Naive thymus-derived CD8-positive, alpha-beta T cell (primary cell): ENCODE results near the gene CISD2. TPM values are rescaled to one million over a fixed set of nuclear protein-coding genes. Genes with fewer than 3 reads are reported as not detected.
"Not testable (repeated sequence)": the region's sequence is repeated elsewhere in the genome, so short reads cannot be mapped to it uniquely, and the experiment has no call there.

Source experiments
- ATAC-seq, 2 donors: fragments of 150-1000 bp; cut with Tn5 transposase in 1 of 2; sonication (Bioruptor Pico), chemical (Tn5 transposase) in 1 of 2; 1 replicate in 1 of 2; 2 replicates in 1 of 2; pipeline ENCODE4 v1.10.0; 2021; ENCODE audit warnings: mild to moderate bottlenecking in 2 of 2, moderate library complexity in 2 of 2
- POLR2A ChIA-PET: fragments of 350-600 bp; sonication (Branson Sonifier 250); formaldehyde crosslinking; loops from one replicate; lab custom pipeline; 2021; ENCODE audit warnings: antibody characterized with exemption; lab: Charles Lee
- DNase-seq, 10 donors: peaks; one replicate each; pipeline versions ENCODE4 v3.0.0 to v3.0.0-alpha.2; 2020 to 2022
- H3K27ac Mint-ChIP-seq, 10 donors: one replicate each; pipeline ENCODE4 v1.8.0; 2020 to 2022; ENCODE audit warnings: mild to moderate bottlenecking in 10 of 10, mixed read lengths in 10 of 10, moderate library complexity in 4 of 10, inconsistent platforms in 1 of 10
- H3K27me3 Mint-ChIP-seq, 5 donors: one replicate each; pipeline ENCODE4 v1.8.0; 2021 to 2022; ENCODE audit warnings: mixed read lengths in 5 of 5
- H3K36me3 Mint-ChIP-seq, 3 donors: one replicate each; pipeline ENCODE4 v1.8.0; 2020 to 2022; ENCODE audit warnings: mixed read lengths in 3 of 3, mild to moderate bottlenecking in 2 of 3, inconsistent platforms in 1 of 3
- H3K4me1 Mint-ChIP-seq, 4 donors: one replicate each; pipeline ENCODE4 v1.8.0; 2021 to 2022; ENCODE audit warnings: mixed read lengths in 4 of 4
- H3K4me3 Mint-ChIP-seq, 10 donors: one replicate each; pipeline ENCODE4 v1.8.0; 2020 to 2022; ENCODE audit warnings: mild to moderate bottlenecking in 10 of 10, mixed read lengths in 10 of 10, moderate library complexity in 6 of 10, inconsistent platforms in 1 of 10
- H3K9me3 Mint-ChIP-seq, 9 donors: one replicate each; pipeline ENCODE4 v1.8.0; 2020 to 2022; ENCODE audit warnings: mixed read lengths in 9 of 9, mild to moderate bottlenecking in 3 of 9, inconsistent platforms in 1 of 9, moderate library complexity in 1 of 9
- polyA plus RNA-seq, 3 donors: library from polyadenylated mRNA; unstranded; fragments of 300-500 nt; fragmentation: Illumina TruSeq; gene quantifications; one replicate each; pipeline ENCODE4 v1.2.3, GENCODE V29; 2021
- total RNA-seq, 8 experiments: library from RNA in 2 of 8; stranded (reverse) in 2 of 8; gene quantifications; one replicate each; pipeline ENCODE4 v1.2.3 and lab custom pipeline; 2021 to 2026

The CISD2 gene
- total and polyA plus RNA-seq, 5 experiments from 2014 or later, result 13.7 to 30.5 (median 20.2) TPM

DNA sequence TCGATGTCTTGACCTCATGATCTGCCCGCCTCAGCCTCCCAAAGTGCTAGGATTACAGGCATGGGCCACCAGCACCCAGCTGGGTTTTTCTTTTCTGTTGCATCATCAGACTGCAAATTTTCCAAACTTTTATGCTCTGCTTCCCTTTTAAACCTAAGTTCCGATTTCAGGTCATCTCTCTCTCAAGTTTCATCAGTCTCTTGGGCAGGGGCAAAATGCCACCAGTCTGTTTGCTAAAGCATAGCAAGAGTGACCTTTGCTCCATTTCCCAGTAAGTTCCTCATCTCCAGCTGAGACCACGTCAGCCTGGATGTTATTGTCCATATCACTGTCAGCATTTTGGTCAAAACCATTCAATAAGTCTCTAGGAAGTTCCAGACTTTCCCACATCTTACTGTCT, 9.6 kb downstream of the CISD2 start:
- ATAC-seq, POLR2A ChIA-PET, DNase-seq, H3K27me3 Mint-ChIP-seq, H3K4me3 Mint-ChIP-seq, H3K27ac Mint-ChIP-seq: not testable (repeated sequence)
- peaks cover 0 to 11% (median 3%) of the 10 kb centered on the region in 9 donors for H3K9me3 Mint-ChIP-seq
- H3K4me1 Mint-ChIP-seq, result peaks cover 13 to 25% (median 20%) of the 10 kb centered on the region in 4 donors
- peaks cover 10 to 37% (median 28%) of the 10 kb centered on the region in 3 donors for H3K36me3 Mint-ChIP-seq

DNA sequence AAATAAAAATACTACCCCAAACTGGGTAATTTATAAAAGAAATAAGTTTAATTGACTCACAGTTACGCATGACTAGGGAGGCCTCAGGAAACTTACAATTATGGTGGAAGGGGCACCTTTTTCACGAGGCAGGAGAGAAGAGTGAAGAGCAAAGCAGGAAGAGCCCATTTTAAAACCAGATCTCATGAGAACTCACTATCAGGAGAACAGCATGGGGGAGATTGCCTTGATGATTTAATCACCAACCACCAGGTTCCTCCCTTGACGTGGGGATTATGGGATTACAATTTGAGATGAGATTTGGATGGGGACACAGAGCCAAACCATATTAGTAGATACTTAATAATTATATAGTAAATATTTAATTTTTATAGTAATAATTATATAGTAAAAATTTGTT, 10.1 kb downstream of the CISD2 start:
- Mint-ChIP-seq H3K27ac (no peak overlapping the region), H3K27me3 (no peaks in the 10 kb centered on the region), H3K4me3 (no peak overlapping the region), H3K36me3 (peaks cover 10 to 35% (median 26%) of the 10 kb centered on the region in 3 donors), H3K9me3 (peaks cover 0 to 11% (median 3%) of the 10 kb centered on the region in 9 donors), H3K4me1 (peaks cover 15 to 30% (median 18%) of the 10 kb centered on the region in 4 donors)
- POLR2A ChIA-PET, result no interaction called here
- DNase-seq (no peak), ATAC-seq (no peak)

DNA sequence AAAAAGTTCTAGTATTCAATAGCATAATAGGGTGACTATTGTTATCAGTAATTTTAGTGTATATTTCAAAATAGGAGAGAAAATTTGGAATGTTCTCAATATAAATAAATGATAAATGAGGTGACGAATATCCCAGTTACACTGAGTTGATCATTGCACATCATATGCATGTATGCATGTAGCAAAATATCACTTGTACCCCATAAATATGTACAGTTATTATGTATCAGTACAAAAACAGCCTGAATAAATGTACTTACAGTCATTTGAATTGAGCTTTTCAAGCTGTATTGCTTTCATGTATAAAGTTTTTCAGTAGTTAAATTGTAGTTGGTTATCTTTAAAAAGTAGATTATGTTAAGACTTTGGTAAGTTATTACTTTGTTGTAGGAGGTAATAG, 12.6 kb downstream of the CISD2 start:
- Mint-ChIP-seq H3K9me3 (peaks cover 0 to 11% (median 3%) of the 10 kb centered on the region in 9 donors), H3K36me3 (peaks cover 5 to 22% (median 16%) of the 10 kb centered on the region in 3 donors), H3K27me3 (no peaks in the 10 kb centered on the region), H3K27ac (peak overlapping the region in 1 of 10 donors; percentile 16), H3K4me1 (peaks cover 10 to 15% (median 11%) of the 10 kb centered on the region in 4 donors), H3K4me3 (no peak overlapping the region)
- DNase-seq (no peak), ATAC-seq (no peak)
- POLR2A ChIA-PET, result no interaction called here

DNA sequence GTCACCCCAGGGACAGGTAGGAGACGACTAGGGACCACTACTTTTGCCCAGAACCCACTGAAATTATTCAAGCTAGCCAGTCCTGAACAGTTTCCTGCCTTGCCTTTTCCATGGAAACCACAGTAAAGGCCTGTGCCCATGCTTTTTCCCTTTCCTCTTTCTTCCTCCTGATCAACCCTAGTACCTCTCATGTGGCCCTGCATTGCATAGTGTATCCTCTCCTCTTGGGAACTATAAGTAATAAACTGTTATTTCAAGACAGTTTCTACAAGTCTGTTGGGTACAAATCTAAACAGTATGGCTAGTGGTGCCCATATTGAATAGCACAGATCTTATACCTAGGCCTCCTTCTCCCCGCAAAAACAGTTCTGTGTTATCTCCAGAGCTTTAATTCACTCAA, 14.5 kb downstream of the CISD2 start:
- no peaks in the 10 kb centered on the region for H3K27me3 Mint-ChIP-seq
- POLR2A ChIA-PET, result no interaction called here
- no peak for DNase-seq
- peaks cover 10 to 15% (median 11%) of the 10 kb centered on the region in 4 donors for H3K4me1 Mint-ChIP-seq
- H3K27ac Mint-ChIP-seq, result peak overlapping the region in 3 of 10 donors; percentile 32 to 69 (median 60)
- no peak for ATAC-seq
- H3K36me3 Mint-ChIP-seq, result peaks cover 4 to 15% (median 4%) of the 10 kb centered on the region in 3 donors
- no peak overlapping the region for H3K4me3 Mint-ChIP-seq
- H3K9me3 Mint-ChIP-seq, result peaks cover 0 to 4% (median 3%) of the 10 kb centered on the region in 9 donors

DNA sequence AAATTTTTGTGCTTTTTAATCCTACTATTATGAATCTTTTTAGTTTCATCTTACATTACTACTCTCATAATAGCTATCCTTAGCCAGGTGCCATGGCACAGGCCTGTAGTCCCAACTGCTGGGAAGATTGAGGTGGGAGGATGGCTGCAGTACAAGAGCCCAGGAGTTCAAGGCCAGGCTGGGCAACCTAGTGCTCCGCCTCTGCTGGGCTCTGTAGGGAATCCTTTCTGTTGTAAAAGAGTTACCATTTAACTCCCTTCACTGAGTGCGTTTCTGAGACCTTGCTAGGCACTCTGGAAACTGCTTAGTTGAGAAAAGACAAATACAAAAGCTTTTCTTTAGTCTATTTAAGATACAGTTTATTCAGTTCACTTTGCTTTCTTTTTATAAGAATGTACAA, 19.8 kb downstream of the CISD2 start:
- H3K27me3 Mint-ChIP-seq, POLR2A ChIA-PET, H3K4me3 Mint-ChIP-seq, DNase-seq, H3K9me3 Mint-ChIP-seq, H3K27ac Mint-ChIP-seq, H3K4me1 Mint-ChIP-seq, ATAC-seq: not testable (repeated sequence)
- peaks cover 0 to 14% (median 0%) of the 10 kb centered on the region in 3 donors for H3K36me3 Mint-ChIP-seq

DNA sequence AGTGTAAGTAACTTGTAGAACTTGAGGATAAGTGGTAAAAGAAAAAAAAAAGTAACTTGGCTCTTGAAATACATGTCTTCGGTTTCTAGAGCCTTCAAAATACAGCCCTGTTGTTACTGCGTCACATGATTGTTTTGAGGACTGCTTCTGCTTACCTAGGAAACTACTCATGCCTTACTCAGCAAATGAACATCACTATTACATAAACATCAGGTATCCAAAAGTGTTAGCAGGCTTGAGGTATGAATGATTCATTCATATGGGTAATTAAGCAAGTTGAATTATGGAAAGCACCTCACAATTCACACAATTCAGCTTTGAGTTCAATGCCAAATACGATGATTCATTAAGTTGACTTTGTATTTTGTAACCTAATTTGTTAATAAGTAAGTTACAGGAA, 21.1 kb downstream of the CISD2 start:
- POLR2A ChIA-PET, H3K9me3 Mint-ChIP-seq, H3K4me3 Mint-ChIP-seq, DNase-seq, H3K27me3 Mint-ChIP-seq, ATAC-seq, H3K4me1 Mint-ChIP-seq, H3K27ac Mint-ChIP-seq: not testable (repeated sequence)
- peaks cover 0 to 14% (median 0%) of the 10 kb centered on the region in 3 donors for H3K36me3 Mint-ChIP-seq

DNA sequence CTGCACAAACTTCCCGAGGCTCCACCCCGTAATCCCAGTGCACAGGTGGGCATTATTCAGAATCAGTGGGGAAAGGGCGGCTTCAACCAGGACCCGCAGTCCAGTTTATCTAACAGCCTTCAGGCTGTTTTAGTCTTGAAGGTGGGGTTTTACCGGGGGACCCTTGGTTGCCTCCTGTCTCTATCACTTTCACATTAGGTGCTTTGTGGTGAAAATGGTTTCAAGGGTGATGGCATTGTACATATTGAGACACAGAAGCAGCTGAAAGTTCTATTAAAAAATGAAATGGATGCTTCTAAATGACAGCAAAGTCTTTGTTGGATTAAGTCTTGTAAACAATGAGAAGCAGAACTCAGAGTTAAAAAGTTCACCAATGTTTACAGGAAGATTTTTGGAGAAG, 27.8 kb downstream of the CISD2 start:
- H3K4me3 Mint-ChIP-seq, H3K27ac Mint-ChIP-seq, POLR2A ChIA-PET, DNase-seq, ATAC-seq, H3K4me1 Mint-ChIP-seq, H3K9me3 Mint-ChIP-seq, H3K36me3 Mint-ChIP-seq, H3K27me3 Mint-ChIP-seq: not testable (repeated sequence)

DNA sequence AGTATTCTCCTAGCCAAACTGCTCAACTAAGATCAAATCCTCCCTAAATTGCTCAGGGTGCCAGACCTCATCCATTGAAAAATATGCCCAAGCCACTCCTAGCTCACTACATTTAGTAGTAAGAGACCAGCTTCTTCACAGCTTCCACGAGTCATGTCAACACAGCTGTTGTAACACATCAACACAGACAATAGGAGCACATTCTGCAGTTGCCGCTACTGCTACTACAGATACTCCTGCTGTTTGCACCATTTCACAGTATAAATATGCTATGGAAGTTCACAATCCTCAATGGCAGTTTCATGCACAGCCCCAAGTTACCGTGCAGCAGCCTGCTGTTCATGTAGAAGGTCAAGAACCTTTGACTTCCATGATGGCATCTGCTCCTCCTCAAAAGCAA, 28.8 kb downstream of the CISD2 start:
- H3K36me3 Mint-ChIP-seq, DNase-seq, H3K4me1 Mint-ChIP-seq, H3K27ac Mint-ChIP-seq, ATAC-seq, H3K4me3 Mint-ChIP-seq, H3K27me3 Mint-ChIP-seq, POLR2A ChIA-PET, H3K9me3 Mint-ChIP-seq: not testable (repeated sequence)

DNA sequence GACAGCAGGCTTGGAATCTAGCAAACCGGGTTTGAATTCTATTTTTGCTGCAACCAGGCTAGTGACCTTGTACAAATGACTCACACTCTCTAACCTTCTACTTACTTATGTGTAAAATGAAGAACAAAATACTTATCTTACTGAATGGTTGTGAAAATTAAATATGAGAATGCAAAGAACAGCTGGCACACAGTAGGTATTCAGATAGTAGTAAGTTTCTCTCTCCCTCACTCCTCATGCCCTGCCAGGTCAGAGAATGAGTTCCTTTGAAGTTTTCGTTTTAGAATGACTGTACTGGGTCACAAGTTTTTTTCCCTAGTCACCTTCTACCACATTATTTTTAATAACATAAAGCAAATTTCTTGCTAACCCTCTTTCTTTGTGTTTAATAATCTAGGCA, 33.0 kb downstream of the CISD2 start:
- DNase-seq (no peak), ATAC-seq (no peak)
- H3K36me3 Mint-ChIP-seq, result peaks cover 0 to 10% (median 6%) of the 10 kb centered on the region in 3 donors

DNA sequence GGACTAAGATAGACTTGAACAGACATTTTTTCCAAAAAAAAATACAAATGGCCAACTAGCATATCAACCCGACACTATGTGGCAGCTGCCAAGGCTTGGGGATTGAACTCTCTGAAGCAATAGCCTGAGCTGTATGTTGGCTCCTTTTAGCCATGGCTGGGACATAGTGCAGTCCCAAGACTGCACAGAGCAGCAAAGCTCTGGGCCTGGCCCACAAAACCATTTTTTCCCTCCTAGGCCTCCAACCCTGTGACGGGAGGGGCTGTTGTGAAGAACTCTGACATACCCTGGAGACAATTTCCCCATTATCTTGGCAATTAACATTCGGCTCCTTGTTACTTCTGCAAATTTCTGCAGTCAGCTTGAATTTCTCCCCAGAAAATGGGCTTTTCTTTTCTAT, 50.1 kb downstream of the CISD2 start:
- Mint-ChIP-seq H3K9me3 (peaks cover 14 to 61% (median 45%) of the 10 kb centered on the region in 9 donors), H3K27ac (no peak overlapping the region), H3K4me1 (peaks cover 0 to 2% (median 0%) of the 10 kb centered on the region in 4 donors), H3K4me3 (no peak overlapping the region), H3K27me3 (no peaks in the 10 kb centered on the region), H3K36me3 (peaks cover 49 to 76% (median 54%) of the 10 kb centered on the region in 3 donors)
- POLR2A ChIA-PET, result no interaction called here
- no peak for ATAC-seq
- no peak for DNase-seq

More for the DNA sequence above, 33.0 kb downstream of the CISD2 start:
- H3K4me3 Mint-ChIP-seq, result no peak overlapping the region
- no peak overlapping the region for H3K27ac Mint-ChIP-seq
- no peaks in the 10 kb centered on the region for H3K4me1 Mint-ChIP-seq
- no peaks in the 10 kb centered on the region for H3K9me3 Mint-ChIP-seq
- no peaks in the 10 kb centered on the region for H3K27me3 Mint-ChIP-seq
- POLR2A ChIA-PET, result no interaction called here

DNA sequence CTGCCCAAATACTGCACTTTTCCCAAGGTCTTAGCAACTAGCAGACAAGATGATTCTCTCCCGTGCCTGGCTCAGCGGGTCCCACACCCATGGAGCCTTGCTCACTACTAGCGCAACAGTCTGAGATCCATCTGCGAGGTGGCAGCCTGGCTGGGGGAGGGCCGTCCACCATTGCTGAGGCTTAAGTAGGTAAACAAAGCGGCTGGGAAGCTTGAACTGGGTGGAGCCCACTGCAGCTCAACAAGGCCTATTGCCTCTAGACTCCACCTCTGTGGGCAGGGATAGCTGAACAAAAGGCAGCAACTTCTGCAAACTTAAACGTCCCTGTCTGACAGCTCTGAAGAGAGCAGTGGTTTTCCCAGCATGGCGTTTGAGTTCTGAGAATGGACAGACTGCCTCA, 50.9 kb downstream of the CISD2 start:
- H3K4me1 Mint-ChIP-seq, DNase-seq, H3K4me3 Mint-ChIP-seq, POLR2A ChIA-PET, ATAC-seq, H3K27ac Mint-ChIP-seq, H3K27me3 Mint-ChIP-seq: not testable (repeated sequence)
- H3K9me3 Mint-ChIP-seq, result peaks cover 11 to 60% (median 38%) of the 10 kb centered on the region in 9 donors
- H3K36me3 Mint-ChIP-seq, result peaks cover 41 to 75% (median 48%) of the 10 kb centered on the region in 3 donors

DNA sequence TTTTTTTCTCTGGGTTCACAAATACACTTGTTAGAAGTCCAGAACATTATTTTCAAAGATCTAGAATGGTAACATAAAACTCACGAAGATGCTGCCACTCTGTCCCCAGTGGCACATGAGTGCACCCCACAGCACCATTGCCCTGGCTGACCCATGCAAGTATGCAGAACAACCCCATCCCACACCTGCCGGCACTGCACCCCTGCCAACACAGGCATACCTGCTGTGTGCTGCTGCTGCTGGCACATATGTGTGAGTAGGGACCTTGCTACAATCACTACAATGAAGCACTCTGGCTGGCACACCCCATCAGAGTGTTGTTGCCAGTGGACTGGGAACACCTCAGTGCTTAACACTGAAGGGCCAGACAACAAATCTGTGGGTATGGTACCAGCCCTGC, 66.9 kb downstream of the CISD2 start:
- ATAC-seq, result no peak
- Mint-ChIP-seq H3K27ac (no peak overlapping the region), H3K4me1 (peaks cover 0 to 3% (median 0%) of the 10 kb centered on the region in 4 donors), H3K4me3 (no peak overlapping the region), H3K27me3 (no peaks in the 10 kb centered on the region), H3K36me3 (peaks cover 11 to 16% (median 14%) of the 10 kb centered on the region in 3 donors), H3K9me3 (peaks cover 0 to 11% (median 0%) of the 10 kb centered on the region in 9 donors)
- no peak for DNase-seq
- POLR2A ChIA-PET, result no interaction called here

DNA sequence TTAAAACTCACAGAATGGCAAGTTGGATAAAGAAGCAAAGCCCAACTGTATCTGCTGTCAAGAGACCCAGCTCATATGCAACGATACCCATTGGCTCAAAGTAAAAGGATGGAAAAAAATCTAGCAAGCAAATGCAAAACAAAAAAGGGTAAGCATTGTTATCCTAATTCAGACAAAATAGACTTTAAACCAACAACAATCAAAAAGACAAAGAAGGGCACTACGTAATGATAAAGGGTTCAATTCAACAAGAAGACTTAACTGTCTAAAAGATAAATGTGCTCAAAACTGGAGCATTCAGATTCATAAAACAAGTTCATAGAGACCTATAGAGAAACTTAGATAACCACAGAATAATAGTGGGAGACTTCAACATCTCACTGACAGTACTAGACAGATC, 69.3 kb downstream of the CISD2 start:
- peaks cover 16 to 23% (median 22%) of the 10 kb centered on the region in 3 donors for H3K36me3 Mint-ChIP-seq
- H3K4me1 Mint-ChIP-seq, ATAC-seq, H3K4me3 Mint-ChIP-seq, H3K27me3 Mint-ChIP-seq, H3K27ac Mint-ChIP-seq, POLR2A ChIA-PET, DNase-seq: not testable (repeated sequence)
- H3K9me3 Mint-ChIP-seq, result peaks cover 0 to 18% (median 6%) of the 10 kb centered on the region in 9 donors
